Effector memory CD4-positive, alpha-beta T cell (primary cell): Measurements from ENCODE around the gene MTHFD1L.

Experiments
- DNase-seq, 3 donors: peaks; one replicate each; pipeline ENCODE4 v3.0.0-alpha.2; 2020
- H3K27ac ChIP-seq: 2 replicates; pipeline ENCODE4 v1.7.0; 2013; ENCODE audit warnings: mild to moderate bottlenecking, low read length, moderate library complexity; ENCODE audit not compliant: insufficient read depth, poor library complexity, severe bottlenecking
- H3K27me3 ChIP-seq: replicated peaks from 2 replicates; pipeline ENCODE4 v1.7.0; 2013; ENCODE audit warnings: mild to moderate bottlenecking, low read length; ENCODE audit not compliant: insufficient read depth, control insufficient read depth, poor library complexity, severe bottlenecking
- H3K36me3 ChIP-seq: 2 replicates; pipeline ENCODE4 v1.7.0; 2013; ENCODE audit warnings: mild to moderate bottlenecking, low read length, moderate library complexity; ENCODE audit not compliant: control insufficient read depth, insufficient read depth
- H3K4me1 ChIP-seq: 2 replicates; pipeline ENCODE4 v1.7.0; 2013; ENCODE audit warnings: low read length, mild to moderate bottlenecking; ENCODE audit not compliant: control insufficient read depth, insufficient read depth, poor library complexity, severe bottlenecking
- H3K4me3 ChIP-seq: 2 replicates; pipeline ENCODE4 v1.7.0; 2013; ENCODE audit warnings: low read length, low read depth, mild to moderate bottlenecking; ENCODE audit not compliant: insufficient read depth, poor library complexity, severe bottlenecking
- H3K9me3 ChIP-seq: 2 replicates; pipeline ENCODE4 v1.7.0; 2013; ENCODE audit warnings: mild to moderate bottlenecking, low read length, moderate library complexity; ENCODE audit not compliant: control insufficient read depth

Gene MTHFD1L

GRCh38 chr6:151149793-151150192 lies 284.3 kb downstream of the MTHFD1L start:
- no peaks in the 10 kb centered on the region for H3K9me3 ChIP-seq
- no peaks in the 10 kb centered on the region for H3K4me1 ChIP-seq
- no peak overlapping the region for H3K27ac ChIP-seq
- no peak for DNase-seq
- no peaks in the 10 kb centered on the region for H3K36me3 ChIP-seq
- no peak overlapping the region for H3K4me3 ChIP-seq
- H3K27me3 ChIP-seq, result no peaks in the 10 kb centered on the region
